K562 (cell line): ENCODE measurements around the gene DPEP3. TPM values are rescaled to one million over a fixed set of nuclear protein-coding genes. Genes with fewer than 3 reads are reported as not detected.

ENCODE experiments used
- BCOR ChIP-seq: fragments of 450-650 bp; IDR thresholded peaks from 2 replicates; pipeline ENCODE4 v1.6.1; 2016
- CSDE1 ChIP-seq, 2 experiments: fragments of 450-650 bp; IDR thresholded peaks; 2 replicates each; pipeline ENCODE4 v1.6.1; 2016; ENCODE audit warnings: mild to moderate bottlenecking in 1 of 2
- E2F8 ChIP-seq: fragments of 450-650 bp; IDR thresholded peaks from 2 replicates; pipeline ENCODE4 v1.7.1; 2018; ENCODE audit warnings: mild to moderate bottlenecking, low read depth; ENCODE audit not compliant: partially characterized antibody
- HDAC3 ChIP-seq: fragments of 450-650 bp; IDR thresholded peaks from 2 replicates; pipeline ENCODE4 v1.6.1; 2018; ENCODE audit warnings: borderline replicate concordance, mild to moderate bottlenecking, moderate library complexity; ENCODE audit not compliant: partially characterized antibody
- KDM4B ChIP-seq, 2 experiments: fragments of 450-650 bp in 1 of 2; sonication (generic) in 1 of 2; IDR thresholded peaks; 2 replicates each; pipeline ENCODE4 v1.6.1; 2016 to 2017; ENCODE audit warnings: borderline replicate concordance in 2 of 2, antibody characterized with exemption in 1 of 2, low read depth in 1 of 2, mild to moderate bottlenecking in 1 of 2
- KHSRP ChIP-seq: fragments of 450-650 bp; IDR thresholded peaks from 2 replicates; pipeline ENCODE4 v1.6.1; 2017
- MTF1 ChIP-seq: fragments of 250-450 bp; sonication (Bioruptor Pico); IDR thresholded peaks from 2 replicates; pipeline ENCODE4 v1.9.0; 2021; ENCODE audit warnings: moderate library complexity, mild to moderate bottlenecking, inconsistent platforms, borderline replicate concordance
- PKNOX1 ChIP-seq: fragments of 450-650 bp; IDR thresholded peaks from 2 replicates; pipeline ENCODE4 v1.6.1; 2016
- POLR2AphosphoS5 ChIP-seq: IDR thresholded peaks from 2 replicates; pipeline ENCODE4 v1.6.1; 2011; ENCODE audit warnings: mild to moderate bottlenecking, low read depth, low read length, moderate library complexity; ENCODE audit not compliant: control insufficient read depth, insufficient read depth
- RBBP5 ChIP-seq: fragments of 200-600 bp; sonication (generic); IDR thresholded peaks from 2 replicates; pipeline ENCODE4 v1.6.1; 2012; ENCODE audit warnings: borderline replicate concordance, mild to moderate bottlenecking, low read length, control low read depth, inconsistent platforms; ENCODE audit not compliant: insufficient read depth, poor library complexity, severe bottlenecking
- SNRNP70 ChIP-seq: fragments of 200-400 bp; formaldehyde crosslinking; optimal IDR thresholded peaks from 2 replicates; pipeline ENCODE3; 2017; ENCODE audit warnings: low read depth, low read length
- U2AF2 ChIP-seq: fragments of 200-400 bp; formaldehyde crosslinking; optimal IDR thresholded peaks from 2 replicates; pipeline ENCODE3; 2017; ENCODE audit warnings: low read depth, mild to moderate bottlenecking, low read length
- XRCC3 ChIP-seq: fragments of 450-650 bp; IDR thresholded peaks from 2 replicates; pipeline ENCODE4 v1.6.1; 2017; ENCODE audit warnings: mild to moderate bottlenecking, moderate library complexity
- ZBTB17 ChIP-seq: fragments of 450-650 bp; formaldehyde crosslinking; IDR thresholded peaks from 2 replicates; pipeline ENCODE4 v1.4.0; 2020; ENCODE audit warnings: mild to moderate bottlenecking
- ZEB2 ChIP-seq: fragments of 450-650 bp; IDR thresholded peaks from 2 replicates; pipeline ENCODE4 v1.6.1; 2016
- ZNF143 ChIP-seq: sonication (generic); formaldehyde crosslinking; IDR thresholded peaks from 2 replicates; pipeline ENCODE4 v1.9.0; 2022; ENCODE audit warnings: mild to moderate bottlenecking, missing genetic modification reagents
- ZNF23 ChIP-seq: fragments of 250-450 bp; sonication (Bioruptor Pico); IDR thresholded peaks from 2 replicates; pipeline ENCODE4 v1.4.0; 2020; ENCODE audit warnings: mild to moderate bottlenecking
- ZNF239 ChIP-seq: fragments of 250-450 bp; sonication (Bioruptor Pico); IDR thresholded peaks from 2 replicates; pipeline ENCODE4 v1.4.0; 2020; ENCODE audit warnings: mild to moderate bottlenecking
- ZNF76 ChIP-seq: fragments of 250-450 bp; sonication (Bioruptor Pico); IDR thresholded peaks from 2 replicates; pipeline ENCODE4 v1.4.0; 2020; ENCODE audit warnings: mild to moderate bottlenecking, moderate library complexity, borderline replicate concordance
- polyA plus RNA-seq, 8 experiments: library from polyadenylated mRNA; depleted of rRNA in 4 of 8; stranded (reverse) in 5 of 8; unstranded in 3 of 8; fragments of >200 nt; fragmentation: Nextera tagmentation in 2 of 8; fragmentation: Illumina TruSeq in 1 of 8; extraction: Ambion mirVana in 2 of 8; extraction: Trizol in 1 of 8; gene quantifications; 2 replicates each; pipeline versions ENCODE4 v1.2.1 to v1.2.3, GENCODE V29; 2011 to 2014; ENCODE audit warnings: inconsistent platforms in 1 of 8, missing spikeins in 1 of 8
- total RNA-seq, 7 experiments: library from RNA; depleted of rRNA in 6 of 7; stranded (reverse); fragments of >200 nt in 6 of 7; fragmentation: Illumina TruSeq in 2 of 7; extraction: Trizol in 2 of 7; gene quantifications; 2 replicates each; pipeline versions ENCODE4 v1.2.1 to v1.2.3, GENCODE V29; 2011 to 2021; ENCODE audit warnings: low replicate concordance in 1 of 7
- TF ChIP-seq, protein P1 (sequence below): sonication (generic); formaldehyde crosslinking; IDR thresholded peaks from 2 replicates; pipeline ENCODE4 v1.8.1; 2023; ENCODE audit warnings: mild to moderate bottlenecking, missing genetic modification reagents
- TF ChIP-seq, protein P2 (sequence below): fragments of 450-650 bp; formaldehyde crosslinking; IDR thresholded peaks from 2 replicates; pipeline ENCODE4 v1.4.0; 2022; ENCODE audit warnings: missing genetic modification characterization

DPEP3 gene
- total and polyA plus RNA-seq, 9 of the 15 experiments (the other 6 are each of a cell fraction or from before 2014, with no cell fraction given), result not detected

GRCh38 chr16:67935402-67936123 lies 44.7 kb downstream of the DPEP3 start (continued):
- TF ChIP-seq RBBP5 (peak; percentile 77), KHSRP (no peak), ZEB2 (peak; percentile 52), KDM4B (IDR thresholded peaks at IDR 0.05; ENCODE audit: borderline replicate concordance in 2 of 2, low read depth in 1 of 2) (peak in 1 of 2 experiments; percentile 81; a peak in 1 of 4 replicates), BCOR (no peak), MTF1 (CRISPR knock-in tag) (no peak), ZNF23 (CRISPR knock-in tag) (no peak), U2AF2 (no peak), ZBTB17 (no peak), HDAC3 (no peak), E2F8 (peak; percentile 29), PKNOX1 (peak; percentile 98), ZNF143 (peak; percentile 45; the same call in 1 of the 2 replicates), ZNF239 (CRISPR knock-in tag) (no peak), CSDE1 (IDR thresholded peaks at IDR 0.05) (no peak), POLR2AphosphoS5 (peak; percentile 72), SNRNP70 (no peak), ZNF76 (CRISPR knock-in tag) (peak; percentile 11; the same call in 1 of the 2 replicates), XRCC3 (no peak)
- TF ChIP-seq, protein P1, sequence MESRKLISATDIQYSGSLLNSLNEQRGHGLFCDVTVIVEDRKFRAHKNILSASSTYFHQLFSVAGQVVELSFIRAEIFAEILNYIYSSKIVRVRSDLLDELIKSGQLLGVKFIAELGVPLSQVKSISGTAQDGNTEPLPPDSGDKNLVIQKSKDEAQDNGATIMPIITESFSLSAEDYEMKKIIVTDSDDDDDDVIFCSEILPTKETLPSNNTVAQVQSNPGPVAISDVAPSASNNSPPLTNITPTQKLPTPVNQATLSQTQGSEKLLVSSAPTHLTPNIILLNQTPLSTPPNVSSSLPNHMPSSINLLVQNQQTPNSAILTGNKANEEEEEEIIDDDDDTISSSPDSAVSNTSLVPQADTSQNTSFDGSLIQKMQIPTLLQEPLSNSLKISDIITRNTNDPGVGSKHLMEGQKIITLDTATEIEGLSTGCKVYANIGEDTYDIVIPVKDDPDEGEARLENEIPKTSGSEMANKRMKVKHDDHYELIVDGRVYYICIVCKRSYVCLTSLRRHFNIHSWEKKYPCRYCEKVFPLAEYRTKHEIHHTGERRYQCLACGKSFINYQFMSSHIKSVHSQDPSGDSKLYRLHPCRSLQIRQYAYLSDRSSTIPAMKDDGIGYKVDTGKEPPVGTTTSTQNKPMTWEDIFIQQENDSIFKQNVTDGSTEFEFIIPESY, result 0 out of 2 replicates have a peak, but pooled peaks have one; percentile 19
- TF ChIP-seq, protein P2, sequence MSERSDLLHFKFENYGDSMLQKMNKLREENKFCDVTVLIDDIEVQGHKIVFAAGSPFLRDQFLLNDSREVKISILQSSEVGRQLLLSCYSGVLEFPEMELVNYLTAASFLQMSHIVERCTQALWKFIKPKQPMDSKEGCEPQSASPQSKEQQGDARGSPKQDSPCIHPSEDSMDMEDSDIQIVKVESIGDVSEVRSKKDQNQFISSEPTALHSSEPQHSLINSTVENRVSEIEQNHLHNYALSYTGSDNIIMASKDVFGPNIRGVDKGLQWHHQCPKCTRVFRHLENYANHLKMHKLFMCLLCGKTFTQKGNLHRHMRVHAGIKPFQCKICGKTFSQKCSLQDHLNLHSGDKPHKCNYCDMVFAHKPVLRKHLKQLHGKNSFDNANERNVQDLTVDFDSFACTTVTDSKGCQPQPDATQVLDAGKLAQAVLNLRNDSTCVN (CRISPR knock-in tag), result peak; percentile 76; the same call in 1 of the 2 replicates
